ENCODE data around the gene PKN1. TPM values are rescaled to one million over a fixed set of nuclear protein-coding genes. Genes with fewer than 3 reads are reported as not detected.

PKN1 gene
- total and polyA plus RNA-seq, 2 donors (not counting 1 experiment from before 2014, with no cell fraction given) = 114 to 171 TPM

DNA sequence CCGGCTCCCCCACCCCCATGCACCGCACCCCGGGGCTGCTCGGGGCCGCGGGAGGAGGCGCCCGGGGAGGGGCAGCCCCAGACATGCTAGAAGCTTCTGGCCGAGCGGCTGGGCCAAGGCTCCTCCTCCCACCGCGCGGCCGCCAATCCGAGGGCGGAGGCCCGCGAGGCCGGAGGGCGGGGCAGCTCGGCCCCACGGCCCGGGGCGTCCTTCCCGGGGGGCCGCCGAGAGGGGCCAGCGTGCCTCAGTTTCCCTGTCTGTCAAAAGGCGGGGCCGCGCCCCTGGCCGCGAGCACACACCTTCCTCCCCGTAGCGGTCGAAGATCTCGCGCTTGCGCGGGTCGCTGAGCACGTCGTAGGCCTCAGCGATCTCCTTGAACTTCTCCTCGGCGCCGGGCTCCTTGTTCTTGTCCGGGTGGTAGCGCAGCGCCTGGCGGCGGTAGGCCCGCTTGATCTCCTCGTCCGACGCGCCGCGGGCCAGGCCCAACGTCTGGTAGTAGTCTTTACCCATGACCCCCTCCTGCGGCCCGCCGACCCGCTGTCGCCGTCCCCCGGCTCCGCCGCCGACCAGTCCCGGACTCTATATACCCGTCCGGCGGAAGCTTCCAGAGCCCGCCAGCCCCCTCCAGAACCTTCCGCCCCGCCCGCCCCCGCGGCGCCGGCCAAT lies 84.9 kb downstream of the PKN1 start, which contains the start of gene DNAJB1:
Gene DNAJB1, minus strand, starts transcription at position 558 of the 666 bp plus-strand sequence. Its CDS starts 48 bp downstream, at position 510.
- TF ChIP-seq EZH2 (IDR thresholded peaks at IDR 0.05; ENCODE audit: borderline replicate concordance, insufficient read depth, low read depth, low read length, poor library complexity, severe bottlenecking) = no peak
- TF ChIP-seq, protein P1, sequence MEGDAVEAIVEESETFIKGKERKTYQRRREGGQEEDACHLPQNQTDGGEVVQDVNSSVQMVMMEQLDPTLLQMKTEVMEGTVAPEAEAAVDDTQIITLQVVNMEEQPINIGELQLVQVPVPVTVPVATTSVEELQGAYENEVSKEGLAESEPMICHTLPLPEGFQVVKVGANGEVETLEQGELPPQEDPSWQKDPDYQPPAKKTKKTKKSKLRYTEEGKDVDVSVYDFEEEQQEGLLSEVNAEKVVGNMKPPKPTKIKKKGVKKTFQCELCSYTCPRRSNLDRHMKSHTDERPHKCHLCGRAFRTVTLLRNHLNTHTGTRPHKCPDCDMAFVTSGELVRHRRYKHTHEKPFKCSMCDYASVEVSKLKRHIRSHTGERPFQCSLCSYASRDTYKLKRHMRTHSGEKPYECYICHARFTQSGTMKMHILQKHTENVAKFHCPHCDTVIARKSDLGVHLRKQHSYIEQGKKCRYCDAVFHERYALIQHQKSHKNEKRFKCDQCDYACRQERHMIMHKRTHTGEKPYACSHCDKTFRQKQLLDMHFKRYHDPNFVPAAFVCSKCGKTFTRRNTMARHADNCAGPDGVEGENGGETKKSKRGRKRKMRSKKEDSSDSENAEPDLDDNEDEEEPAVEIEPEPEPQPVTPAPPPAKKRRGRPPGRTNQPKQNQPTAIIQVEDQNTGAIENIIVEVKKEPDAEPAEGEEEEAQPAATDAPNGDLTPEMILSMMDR (IDR thresholded peaks at IDR 0.05) = no peak
- peaks cover 21% of the 10 kb centered on the region for H3K79me2 ChIP-seq (ENCODE audit: control insufficient read depth, insufficient read depth, low read length)
- Mint-ChIP-seq H3K27me3 (no peaks in the 10 kb centered on the region), H3K4me3 (peak within 1 kb of the TSS; percentile 96), H3K9me3 (ENCODE audit: insufficient read depth) (no peaks in the 10 kb centered on the region), H3K4me1 (peaks cover 55% of the 10 kb centered on the region), H3K27ac (peak within 1 kb of the TSS; percentile 99)
- H3K9ac ChIP-seq (ENCODE audit: low read length) = peak within 1 kb of the TSS; percentile 98
- POLR2A ChIA-PET = interaction anchor here (0.5 to 1.8 kb wide), 13 partner anchors 11 to 1497 kb away, joined by 3 to 13 read pairs (median 4); partner anchors contain the start of gene GIPC1
- peak within 1 kb of the TSS; percentile 93 for H3K4me2 ChIP-seq (replicated peaks; ENCODE audit: low read depth, low read length, poor library complexity, severe bottlenecking)
- H3K4me1 ChIP-seq (ENCODE audit: control insufficient read depth in 2 of 2, insufficient read depth in 2 of 2, low read length in 2 of 2) = peaks cover 44 to 48% of the 10 kb centered on the region in 2 donors
- peaks cover 43% of the 10 kb centered on the region for H4K20me1 ChIP-seq (ENCODE audit: control insufficient read depth, insufficient read depth, low read length, poor library complexity, severe bottlenecking)
- H2AFZ ChIP-seq (ENCODE audit: insufficient read depth, low read depth, low read length, poor library complexity, severe bottlenecking) = peak within 1 kb of the TSS; percentile 76
- no peaks in the 10 kb centered on the region for H3K27me3 ChIP-seq (replicated peaks in 1 of 4; ENCODE audit: control extremely low read depth in 1 of 4, control insufficient read depth in 3 of 4, insufficient read depth in 4 of 4, low read length in 3 of 4)
- CTCF ChIA-PET = interaction anchor here (0.6 to 1.9 kb wide), 10 partner anchors 9 to 381 kb away, joined by 3 to 6 read pairs (median 3); partner anchors contain the start of genes ASF1B and NDUFB7
- ATAC-seq (ENCODE audit: low read depth) (peak; percentile 52), DNase-seq (no peak)
- peak within 1 kb of the TSS; percentile 93 to 95 for H3K27ac ChIP-seq (ENCODE audit: low read length in 2 of 2)
- peak within 1 kb of the TSS; percentile 88 to 98 (median 94) for H3K4me3 ChIP-seq (ENCODE audit: control extremely low read depth in 1 of 5, extremely low read depth in 1 of 5, insufficient read depth in 1 of 5, low read depth in 2 of 5, low read length in 4 of 5)
- peaks cover 0 to 25% of the 10 kb centered on the region in 2 experiments for H3K36me3 ChIP-seq (replicated peaks in 1 of 2; ENCODE audit: control extremely low read depth in 1 of 2, control insufficient read depth in 1 of 2, extremely low read depth in 1 of 2, insufficient read depth in 2 of 2, low read length in 1 of 2)
- intact Hi-C loops (cut with micrococcal nuclease) = loop anchor here (1.0 kb wide), 5 partner anchors 11 to 381 kb away; partner anchors contain the start of genes DDX39A, GIPC1, NDUFB7 and TECR
- under 1% methylated on average over 75 of the region's 82 CpGs for WGBS (ENCODE audit: insufficient coverage)
- H3K9me3 ChIP-seq (ENCODE audit: control extremely low read depth in 1 of 3, control insufficient read depth in 2 of 3, insufficient read depth in 1 of 3, low read length in 2 of 3) = no peaks in the 10 kb centered on the region

Data from B cell (primary cell).